GM21367 (cell line): Measurements from ENCODE around the gene SSTR3.

Source experiments
- ATAC-seq: cut with Tn5 transposase; IDR thresholded peaks from one replicate; pipeline ENCODE4 v1.9.1; 2021; ENCODE audit not compliant: unreplicated experiment

Gene SSTR3

DNA sequence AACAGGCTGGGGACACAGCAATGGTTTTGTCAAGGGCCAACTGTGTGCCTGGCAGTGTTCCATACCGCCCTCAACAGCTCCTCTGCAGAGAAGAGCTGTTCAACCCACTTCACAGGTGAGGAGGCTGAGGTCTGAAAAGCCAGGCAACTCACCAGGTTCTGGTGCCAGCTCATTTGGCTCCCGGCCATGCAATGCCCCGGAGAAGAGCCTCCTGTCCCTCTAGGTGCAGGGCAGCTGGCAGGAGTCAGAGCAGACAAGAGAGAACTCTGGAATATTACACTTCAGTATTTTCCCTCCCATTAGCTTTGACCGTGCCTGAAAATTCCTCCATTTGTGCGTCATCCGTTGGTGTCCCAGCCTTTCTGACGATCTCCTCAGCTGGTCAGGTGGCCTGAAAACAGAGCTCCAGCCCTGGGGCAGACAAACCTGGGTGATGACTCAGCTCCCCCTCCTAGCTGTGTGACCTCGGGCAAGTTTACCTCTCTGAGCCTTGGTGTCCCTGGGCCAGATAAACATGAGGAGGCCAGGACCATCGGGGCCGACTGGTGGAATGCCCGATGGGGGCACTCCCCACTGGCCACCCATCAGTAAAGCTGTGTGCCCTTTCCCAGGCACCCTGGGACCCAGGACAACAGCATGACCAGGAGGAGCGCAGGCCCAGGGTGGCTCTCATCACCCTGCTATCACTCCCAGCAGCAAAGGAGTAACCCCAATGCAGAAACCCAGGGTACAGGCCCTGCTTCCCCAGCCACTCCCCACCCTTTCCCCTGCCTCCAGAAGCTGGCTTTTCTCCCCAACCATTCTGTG, 14.6 kb downstream of the SSTR3 start:
- ATAC-seq, result no peak

DNA sequence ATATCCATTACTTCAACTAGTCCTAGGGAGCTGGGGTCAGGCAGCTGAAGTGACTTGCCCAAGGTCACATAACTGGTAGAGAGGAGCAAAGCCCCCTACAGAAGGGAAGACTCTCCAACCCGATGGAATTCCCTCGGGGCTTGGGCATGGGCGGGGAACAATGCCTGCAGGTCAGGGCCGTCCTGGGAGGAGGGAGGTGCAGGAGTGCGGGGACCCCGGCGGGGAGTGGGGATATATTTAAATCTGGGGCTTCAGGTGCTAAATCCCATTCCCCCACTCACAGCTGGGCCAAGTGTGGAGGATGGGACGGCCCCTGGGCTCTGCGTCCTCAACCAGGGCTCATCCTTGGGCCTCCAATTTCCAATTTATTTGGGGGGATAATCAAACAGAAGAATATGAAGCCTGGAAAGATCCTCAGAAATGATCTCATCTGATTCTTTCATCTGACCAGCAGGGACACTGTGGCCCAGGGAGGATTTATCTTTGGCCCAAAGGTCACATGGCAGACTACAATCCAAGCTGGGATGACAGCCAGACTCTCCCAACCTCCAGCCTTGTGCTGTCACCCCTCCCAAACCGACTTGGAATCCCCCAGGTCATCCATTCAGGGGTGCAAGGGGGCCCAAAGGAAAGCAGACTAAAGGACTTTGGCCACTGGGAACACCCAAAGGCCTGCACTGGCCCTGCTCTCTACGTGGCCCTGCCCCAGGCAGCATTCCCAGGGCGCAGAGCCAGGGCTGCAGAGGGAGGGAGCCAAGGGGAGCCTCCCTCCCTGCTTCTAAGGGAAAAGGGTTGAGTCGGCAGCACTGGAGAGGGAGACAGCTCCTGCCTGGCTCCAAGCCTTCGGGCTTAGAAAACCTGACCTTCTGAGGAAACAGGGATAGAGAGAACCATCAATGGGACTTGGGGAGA, 15.5 kb downstream of the SSTR3 start:
- no peak for ATAC-seq

DNA sequence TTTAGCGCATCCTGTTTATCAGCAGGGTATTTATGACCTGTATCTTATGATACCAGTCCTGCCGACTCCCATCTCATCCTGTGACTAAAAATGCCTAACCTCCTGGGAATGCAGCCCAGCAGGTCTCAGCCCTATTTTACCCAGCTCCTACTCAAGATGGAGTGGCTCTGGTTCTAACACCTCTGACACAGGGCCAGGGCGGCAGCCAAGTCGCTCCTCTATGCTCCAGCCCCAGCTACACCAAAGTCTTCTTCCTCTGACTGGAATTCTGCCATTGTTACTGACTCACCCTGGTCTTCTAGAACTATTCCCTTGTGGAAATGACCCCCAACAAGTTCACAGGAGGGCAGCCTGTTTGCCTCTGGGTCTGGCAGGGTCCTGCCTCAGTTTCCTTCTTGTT, 16.4 kb downstream of the SSTR3 start:
- ATAC-seq, result no peak

DNA sequence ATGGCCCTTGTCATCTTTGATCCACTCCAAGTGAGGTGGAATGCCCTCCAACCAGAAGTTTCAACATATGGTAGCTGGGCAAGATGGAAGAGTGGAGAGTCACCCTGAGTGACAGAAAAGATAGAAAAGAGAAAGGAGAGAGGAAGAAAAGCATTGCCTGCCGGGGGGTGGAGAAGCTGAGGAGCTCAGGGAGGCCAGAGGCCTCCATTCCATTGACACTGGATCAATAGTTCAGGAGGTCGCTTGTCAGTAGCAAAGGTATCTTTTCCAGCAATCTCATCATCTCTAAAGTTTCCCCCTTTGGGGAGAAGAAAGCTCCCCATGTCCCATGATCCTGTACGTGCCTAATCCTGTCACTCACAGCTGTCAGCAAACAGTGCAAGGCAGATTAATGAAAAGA, 17.5 kb downstream of the SSTR3 start:
- ATAC-seq, result no peak

DNA sequence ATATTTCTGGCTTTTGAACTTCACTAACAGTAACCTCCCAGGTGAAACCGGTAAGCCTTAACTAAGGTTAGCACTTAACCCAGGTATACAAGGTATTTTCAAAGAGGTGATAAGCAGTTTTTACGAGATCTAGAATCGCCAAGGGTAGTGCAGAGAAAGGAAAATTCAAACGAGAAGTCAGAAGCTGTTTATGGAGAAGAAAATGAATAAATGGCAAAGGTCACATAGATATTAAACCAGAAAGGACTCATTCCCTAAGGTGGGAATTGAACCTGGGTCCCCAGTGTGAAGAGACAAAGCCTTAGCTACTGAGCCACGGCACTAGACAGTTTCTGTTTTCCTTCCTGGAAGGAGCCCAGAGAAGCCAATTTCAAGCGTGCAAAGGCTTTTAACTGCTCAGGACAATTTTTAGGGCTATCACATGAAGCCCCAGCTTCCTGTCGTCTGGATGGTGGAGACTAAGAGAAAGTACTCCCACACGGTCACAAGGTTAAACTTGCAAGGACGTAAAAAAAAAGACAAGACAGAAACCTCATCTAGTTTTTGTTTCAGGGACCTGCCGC, 18.6 kb downstream of the SSTR3 start:
- ATAC-seq, result no peak

GRCh38 chr22:37192741-37193140, 19.5 kb downstream of the SSTR3 start:
- no peak for ATAC-seq

DNA sequence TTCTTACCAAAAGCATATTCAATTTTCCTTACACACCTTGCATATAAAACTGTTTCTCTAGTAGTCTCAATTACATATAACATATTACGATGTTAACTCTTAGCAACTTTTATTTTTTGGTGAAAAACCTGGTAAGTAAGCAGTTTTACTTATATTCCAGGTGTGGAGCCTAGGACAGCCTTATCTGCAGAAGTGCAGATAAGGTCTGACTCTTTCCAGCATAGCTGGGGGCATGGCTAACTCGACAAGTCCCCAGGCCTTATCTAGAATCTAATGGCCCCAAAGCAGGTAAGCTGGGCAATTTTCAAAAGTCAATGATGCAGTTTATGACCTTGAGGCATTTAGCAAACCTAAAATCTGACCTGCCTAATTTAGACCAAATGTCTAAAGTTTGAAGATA, 20.1 kb downstream of the SSTR3 start:
- ATAC-seq, result no peak

GRCh38 chr22:37190262-37190780, 22.0 kb downstream of the SSTR3 start:
- no peak for ATAC-seq

DNA sequence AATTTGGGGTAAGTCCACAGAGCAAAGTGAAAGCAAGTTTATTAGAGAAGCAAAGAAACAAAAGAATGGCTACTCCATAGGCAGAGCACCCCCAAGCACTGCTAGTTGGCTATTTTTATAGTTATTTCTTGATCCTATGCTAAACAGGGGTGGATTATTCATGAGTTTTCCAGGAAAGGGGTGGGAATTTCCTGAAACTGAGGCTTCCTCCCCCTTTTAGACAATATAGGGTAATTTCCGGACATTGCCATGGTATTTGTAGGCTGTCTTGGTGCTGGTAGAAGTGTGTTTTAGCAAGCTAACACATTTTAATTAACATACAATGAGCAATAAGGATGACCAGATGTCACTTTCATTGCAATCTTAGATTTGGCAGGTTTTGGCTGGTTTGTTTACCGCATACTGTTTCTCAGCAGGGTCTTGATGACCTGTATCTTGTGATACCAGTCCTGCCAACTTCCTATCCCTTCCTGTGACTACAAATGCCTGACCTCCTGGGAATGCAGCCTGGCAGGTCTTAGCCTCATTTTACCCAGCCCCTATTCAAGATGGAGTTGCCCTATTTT, 23.3 kb downstream of the SSTR3 start:
- no peak for ATAC-seq

DNA sequence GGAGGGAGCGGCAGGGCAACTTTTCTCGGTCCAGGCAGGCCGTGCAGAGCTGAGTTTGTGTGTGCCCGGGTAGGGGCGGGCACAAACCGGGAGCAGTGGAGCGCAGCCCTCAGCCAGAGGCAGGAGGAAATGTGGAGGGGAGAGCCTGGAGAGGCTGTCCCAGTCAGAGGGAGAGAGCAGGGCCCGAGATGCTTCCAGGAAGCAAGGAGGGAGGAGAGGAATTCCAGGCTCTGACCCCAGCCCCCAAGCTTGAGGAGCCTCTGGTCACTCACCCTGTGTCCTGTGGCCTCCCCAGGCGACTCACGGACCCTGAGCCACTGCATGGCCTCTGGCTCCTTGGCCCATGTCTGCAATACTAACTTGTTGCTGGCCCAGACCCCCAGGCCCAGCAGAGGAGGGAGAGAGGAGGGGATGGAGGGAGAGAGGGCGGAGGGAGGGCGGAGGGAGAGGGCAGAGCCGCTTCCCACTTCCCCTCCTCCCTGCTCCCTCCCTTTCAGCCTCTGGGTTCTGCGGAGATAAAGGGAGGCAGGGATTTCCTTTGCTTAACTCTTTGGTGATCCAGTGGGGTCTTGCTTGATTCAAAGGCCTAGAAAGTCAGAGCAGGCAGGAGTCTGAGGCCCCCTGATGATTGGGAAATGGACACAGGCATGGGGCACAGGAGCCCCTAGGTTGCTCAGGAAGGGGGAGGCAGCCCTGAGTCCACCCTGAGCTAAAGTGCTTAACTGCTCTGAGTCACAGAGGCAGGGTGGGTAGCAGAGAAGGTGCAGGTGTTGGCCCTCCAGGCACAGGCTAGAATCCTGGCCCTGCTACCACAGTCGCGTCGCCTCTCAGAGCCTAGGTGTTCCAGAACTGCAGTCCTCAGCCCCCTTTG, 24.2 kb downstream of the SSTR3 start, which contains the start of gene C1QTNF6:
TSS of gene C1QTNF6 (minus strand) at position 357 of the 871 bp plus-strand sequence. CDS start at position 323, 34 bp downstream.
- ATAC-seq, result no peak

GRCh38 chr22:37187552-37187890, 24.8 kb downstream of the SSTR3 start:
- ATAC-seq, result no peak

GRCh38 chr22:37186997-37187522, 25.2 kb downstream of the SSTR3 start:
- ATAC-seq, result no peak

GRCh38 chr22:37186228-37186996, 25.9 kb downstream of the SSTR3 start:
- ATAC-seq, result no peak

DNA sequence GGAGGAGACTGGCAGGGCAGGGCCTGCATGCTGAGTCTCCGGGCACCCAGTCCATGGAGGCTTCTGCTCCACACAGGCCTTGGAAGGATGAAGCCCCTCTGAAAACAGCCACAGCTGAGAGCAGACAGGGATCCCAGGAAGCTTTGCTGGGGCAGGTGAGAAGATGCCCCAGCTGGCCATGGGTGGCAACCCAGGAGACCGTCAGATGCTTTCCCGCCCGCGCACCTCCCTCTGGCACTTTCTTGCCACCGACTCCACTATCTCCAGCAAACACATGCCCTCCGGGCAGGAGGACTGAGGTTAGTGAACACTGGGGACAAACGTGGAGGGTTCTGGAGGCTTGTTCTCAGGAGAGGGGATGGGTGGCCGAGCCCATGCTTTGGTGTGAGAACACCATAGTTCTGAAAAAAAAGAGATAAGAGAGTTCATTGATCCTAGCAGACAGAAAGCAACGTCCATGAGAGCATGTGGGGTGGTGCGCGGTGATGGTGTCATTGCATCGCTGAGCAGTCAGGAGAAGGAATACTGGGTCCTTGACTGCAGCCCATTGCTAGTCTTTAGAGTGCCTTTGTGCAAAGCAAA, 26.5 kb downstream of the SSTR3 start:
- ATAC-seq, result no peak

DNA sequence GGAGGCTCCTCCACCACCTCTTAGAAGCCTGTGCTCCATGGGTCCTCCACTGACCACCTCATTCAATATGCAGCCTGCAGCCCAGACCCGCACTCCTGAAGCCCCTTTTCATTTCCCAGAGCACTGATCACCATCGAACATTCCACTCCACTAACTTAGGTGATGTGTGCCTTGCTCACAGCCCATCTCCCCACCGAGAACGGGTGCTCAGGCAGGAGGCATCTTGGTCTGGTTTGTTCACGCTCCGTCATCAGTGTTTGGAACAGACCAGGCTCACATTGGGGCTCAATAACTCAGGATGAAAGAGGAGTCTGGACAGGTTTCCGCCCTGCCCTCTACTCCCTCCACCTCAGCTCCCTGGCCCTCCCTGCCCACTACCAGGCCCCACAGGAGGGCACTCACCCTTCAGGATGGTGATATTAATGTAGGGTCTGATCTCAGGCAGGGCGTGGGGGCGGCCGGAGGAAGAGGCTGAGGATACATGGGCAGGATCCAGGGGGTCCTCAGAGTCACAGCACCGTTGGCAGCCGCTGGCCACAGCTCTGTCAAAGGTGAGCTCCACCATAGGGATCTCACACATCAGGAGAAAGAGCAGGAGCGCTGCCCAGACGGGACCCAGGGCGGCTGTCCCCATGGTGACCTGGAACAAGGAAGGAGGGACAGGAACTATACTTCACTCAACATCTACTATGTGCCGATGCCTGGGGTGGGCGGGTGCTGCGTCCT, 27.3 kb downstream of the SSTR3 start:
- no peak for ATAC-seq

DNA sequence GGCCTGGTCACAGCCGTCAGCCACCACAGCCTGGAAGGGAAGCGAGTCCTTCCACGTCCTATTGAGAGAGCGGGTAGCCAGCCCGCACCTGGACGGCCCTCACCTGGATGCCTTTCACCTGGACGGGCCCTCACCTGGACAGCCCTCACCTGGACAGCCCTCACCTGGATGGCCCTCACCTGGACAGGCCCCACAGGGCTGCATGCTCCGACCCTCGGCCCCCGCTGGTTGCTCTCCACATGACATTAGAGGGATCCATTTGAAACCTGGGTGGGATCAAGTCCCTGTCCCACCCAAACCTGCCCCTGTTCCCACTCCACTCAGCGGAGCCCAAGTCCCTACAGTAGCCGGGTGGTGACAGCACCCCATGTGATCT, 27.9 kb downstream of the SSTR3 start:
- ATAC-seq, result no peak

DNA sequence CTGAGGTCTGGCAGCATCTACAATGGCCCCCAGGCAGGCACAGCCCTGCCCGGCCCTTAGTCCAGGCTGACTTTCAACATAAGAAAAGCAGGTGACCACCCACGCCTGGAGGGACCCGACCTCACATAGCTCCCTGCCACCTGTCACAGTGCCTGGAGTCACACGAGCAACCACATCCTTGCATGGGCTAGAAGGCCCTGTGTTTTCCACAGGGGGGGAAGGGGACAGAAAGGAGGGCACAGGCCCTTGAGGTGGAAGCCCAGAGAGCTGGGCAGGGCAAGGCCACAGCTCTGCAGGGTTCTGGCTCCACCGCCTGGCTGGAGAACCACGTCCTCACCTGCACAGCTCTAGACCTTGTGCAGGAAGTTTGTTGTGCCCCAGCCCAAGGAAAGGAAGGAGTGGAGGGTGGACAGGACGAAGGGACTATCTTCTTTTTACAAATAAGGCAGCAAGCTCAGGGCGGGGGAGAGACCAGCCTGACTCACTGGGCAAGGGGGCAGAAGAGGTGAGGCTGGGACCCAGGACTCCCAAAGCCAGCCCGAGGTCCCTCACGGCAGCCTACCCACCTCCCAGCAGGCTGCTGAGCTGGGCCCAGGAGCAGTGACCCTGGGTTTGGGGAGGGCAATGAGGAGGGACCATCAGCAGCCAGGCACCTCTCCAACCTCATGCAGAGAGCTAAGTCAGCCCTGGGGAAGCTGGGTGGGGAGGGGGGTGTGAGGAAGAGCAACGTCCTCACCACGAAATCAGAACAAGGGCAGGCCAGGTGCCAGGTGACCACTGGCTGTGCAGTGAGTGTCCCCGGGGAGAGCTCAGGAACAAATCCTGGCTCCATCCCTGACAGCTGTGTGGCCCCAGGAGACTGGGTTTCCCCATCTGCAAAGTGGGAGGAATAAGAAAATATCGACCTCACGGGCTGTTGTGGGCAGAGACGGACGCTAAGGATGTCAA, 28.6 kb downstream of the SSTR3 start:
- no peak for ATAC-seq
